GM06990 (cell line): Measurements from ENCODE around the gene SMTN.

Source experiments
- DNase-seq: peaks from one replicate; pipeline ENCODE4 v3.0.0-alpha.2; 2011; ENCODE audit not compliant: insufficient read length; ENCODE audit errors: extremely low read depth
- H3K27me3 ChIP-seq: replicated peaks from 2 replicates; pipeline ENCODE4 v1.6.0; 2011; ENCODE audit warnings: low read length; ENCODE audit not compliant: control insufficient read depth, insufficient read depth
- H3K36me3 ChIP-seq: 2 replicates; pipeline ENCODE4 v1.5.1; 2011; ENCODE audit warnings: low read length; ENCODE audit not compliant: control insufficient read depth, insufficient read depth
- H3K4me3 ChIP-seq: replicated peaks from 2 replicates; pipeline ENCODE4 v1.5.1; 2011; ENCODE audit warnings: low read depth, mild to moderate bottlenecking, control low read depth, low read length
- TF ChIP-seq, protein P1 (sequence below): IDR thresholded peaks from 2 replicates; pipeline ENCODE4 v1.5.1; 2011; ENCODE audit warnings: low read length, control low read depth, mild to moderate bottlenecking, inconsistent platforms; ENCODE audit not compliant: insufficient read depth, poor library complexity, severe bottlenecking

SMTN gene

DNA sequence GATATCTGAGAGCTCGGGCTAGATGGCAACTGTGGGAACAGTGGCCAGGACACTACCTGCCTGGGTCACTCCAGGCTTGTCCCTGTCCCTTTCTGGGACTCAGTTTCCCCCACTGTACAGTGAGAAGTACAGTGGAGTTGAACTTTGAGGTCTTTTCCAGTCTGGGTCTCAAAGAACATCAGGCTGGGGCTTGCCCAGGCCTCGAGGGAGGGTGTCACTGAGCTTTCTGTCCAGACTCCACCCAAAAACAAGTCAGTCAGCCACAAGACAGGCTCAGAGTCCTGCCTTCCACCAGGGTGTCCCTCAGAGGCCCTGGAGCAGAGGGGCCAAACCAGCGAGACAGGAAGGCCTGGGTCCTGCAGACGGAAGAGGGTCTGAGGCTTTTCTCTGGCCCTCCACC lies 61.2 kb downstream of the SMTN start:
- H3K36me3 ChIP-seq: no peaks in the 10 kb centered on the region
- TF ChIP-seq, protein P1, sequence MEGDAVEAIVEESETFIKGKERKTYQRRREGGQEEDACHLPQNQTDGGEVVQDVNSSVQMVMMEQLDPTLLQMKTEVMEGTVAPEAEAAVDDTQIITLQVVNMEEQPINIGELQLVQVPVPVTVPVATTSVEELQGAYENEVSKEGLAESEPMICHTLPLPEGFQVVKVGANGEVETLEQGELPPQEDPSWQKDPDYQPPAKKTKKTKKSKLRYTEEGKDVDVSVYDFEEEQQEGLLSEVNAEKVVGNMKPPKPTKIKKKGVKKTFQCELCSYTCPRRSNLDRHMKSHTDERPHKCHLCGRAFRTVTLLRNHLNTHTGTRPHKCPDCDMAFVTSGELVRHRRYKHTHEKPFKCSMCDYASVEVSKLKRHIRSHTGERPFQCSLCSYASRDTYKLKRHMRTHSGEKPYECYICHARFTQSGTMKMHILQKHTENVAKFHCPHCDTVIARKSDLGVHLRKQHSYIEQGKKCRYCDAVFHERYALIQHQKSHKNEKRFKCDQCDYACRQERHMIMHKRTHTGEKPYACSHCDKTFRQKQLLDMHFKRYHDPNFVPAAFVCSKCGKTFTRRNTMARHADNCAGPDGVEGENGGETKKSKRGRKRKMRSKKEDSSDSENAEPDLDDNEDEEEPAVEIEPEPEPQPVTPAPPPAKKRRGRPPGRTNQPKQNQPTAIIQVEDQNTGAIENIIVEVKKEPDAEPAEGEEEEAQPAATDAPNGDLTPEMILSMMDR: no peak
- no peak for DNase-seq

DNA sequence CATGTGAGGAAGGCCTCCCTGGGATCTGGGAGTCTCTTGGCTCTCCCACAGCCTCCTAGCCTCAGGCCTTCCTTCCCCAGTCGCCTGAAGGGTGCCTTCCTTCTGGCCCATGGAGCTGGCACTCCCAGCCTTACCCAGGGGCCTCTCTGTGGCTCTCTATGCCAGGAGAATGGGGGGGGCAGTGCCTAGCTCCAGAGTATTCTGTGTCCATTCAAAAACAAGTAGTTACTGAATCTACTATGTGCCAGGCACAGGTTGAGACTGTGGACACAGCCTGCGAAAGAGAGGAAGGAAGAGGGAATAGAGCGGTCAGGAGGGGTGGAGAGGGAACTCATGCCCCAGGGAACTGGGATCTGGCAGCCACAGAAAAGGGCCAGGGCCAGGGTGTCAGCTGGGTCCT lies 61.9 kb downstream of the SMTN start:
- no peak for DNase-seq
- Histone ChIP-seq H3K36me3 (no peaks in the 10 kb centered on the region), H3K4me3 (no peak overlapping the region), H3K27me3 (no peaks in the 10 kb centered on the region)
- TF ChIP-seq, protein P1: no peak

More for the DNA sequence above, 61.2 kb downstream of the SMTN start:
- Histone ChIP-seq H3K4me3 (no peak overlapping the region), H3K27me3 (no peaks in the 10 kb centered on the region)

DNA sequence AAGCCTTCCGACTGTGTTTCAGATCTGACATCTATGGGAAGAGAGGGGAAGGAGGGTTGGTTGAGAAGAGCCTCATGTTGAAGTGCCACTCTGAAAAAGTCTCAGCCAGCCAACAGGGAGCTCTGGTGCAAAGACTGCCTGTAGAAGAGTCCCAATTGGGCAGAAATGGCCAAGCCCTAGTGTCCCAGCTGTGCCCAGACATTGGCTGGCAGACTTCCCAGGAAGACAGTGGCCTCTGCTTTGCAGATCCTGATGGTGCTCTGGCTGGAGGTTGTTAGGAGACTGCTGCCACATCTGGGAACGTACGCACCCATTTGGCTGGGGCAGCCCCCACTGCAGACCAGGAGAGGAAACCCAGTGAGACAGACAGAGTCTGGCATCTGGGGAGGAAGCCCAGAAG lies 62.4 kb downstream of the SMTN start:
- H3K27me3 ChIP-seq: no peaks in the 10 kb centered on the region
- TF ChIP-seq, protein P1: no peak
- H3K4me3 ChIP-seq: no peak overlapping the region
- H3K36me3 ChIP-seq: no peaks in the 10 kb centered on the region
- DNase-seq: no peak

DNA sequence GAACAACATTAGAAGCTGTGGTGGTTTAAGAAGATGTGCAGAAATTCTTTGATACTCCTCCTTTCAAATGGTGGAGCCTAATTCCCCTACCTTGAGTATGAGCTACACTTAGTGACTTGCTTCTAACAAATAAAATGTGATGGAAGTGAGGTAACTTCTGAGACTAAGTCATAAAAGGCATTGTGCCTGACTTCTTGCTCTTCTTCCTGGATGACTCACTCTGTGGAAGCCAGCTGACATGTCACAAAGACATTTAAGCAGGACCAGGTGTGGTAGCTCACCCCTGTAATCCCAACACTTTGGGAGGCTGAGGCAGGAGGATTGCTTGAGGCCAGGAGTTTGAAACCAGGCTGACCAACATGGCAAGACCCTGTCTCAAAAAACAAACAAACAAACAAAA lies 63.1 kb downstream of the SMTN start:
- H3K4me3 ChIP-seq: no peak overlapping the region
- no peak for DNase-seq
- H3K36me3 ChIP-seq: no peaks in the 10 kb centered on the region
- no peaks in the 10 kb centered on the region for H3K27me3 ChIP-seq
- TF ChIP-seq, protein P1: no peak

DNA sequence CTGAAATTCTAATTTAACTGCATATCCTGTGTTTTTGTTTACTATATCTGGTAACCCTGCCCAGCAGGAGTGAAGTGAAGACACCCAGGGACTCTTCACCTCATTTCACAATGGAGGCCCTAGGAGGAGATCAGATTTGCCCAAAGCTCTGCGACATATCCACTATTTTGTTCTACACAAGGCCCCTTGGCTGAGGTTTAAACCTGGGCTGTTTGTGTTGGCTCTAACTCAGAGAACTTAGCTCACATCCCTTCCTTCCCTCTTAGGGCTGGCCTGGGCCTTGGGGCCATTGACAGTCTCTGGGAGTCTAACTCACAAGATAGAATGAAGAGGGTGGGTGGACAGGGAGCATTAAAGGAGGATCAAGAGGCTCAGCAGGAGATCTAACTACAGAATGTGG lies 67.4 kb downstream of the SMTN start:
- TF ChIP-seq, protein P1: no peak
- Histone ChIP-seq H3K36me3 (no peaks in the 10 kb centered on the region), H3K27me3 (no peaks in the 10 kb centered on the region), H3K4me3 (no peak overlapping the region)
- no peak for DNase-seq

DNA sequence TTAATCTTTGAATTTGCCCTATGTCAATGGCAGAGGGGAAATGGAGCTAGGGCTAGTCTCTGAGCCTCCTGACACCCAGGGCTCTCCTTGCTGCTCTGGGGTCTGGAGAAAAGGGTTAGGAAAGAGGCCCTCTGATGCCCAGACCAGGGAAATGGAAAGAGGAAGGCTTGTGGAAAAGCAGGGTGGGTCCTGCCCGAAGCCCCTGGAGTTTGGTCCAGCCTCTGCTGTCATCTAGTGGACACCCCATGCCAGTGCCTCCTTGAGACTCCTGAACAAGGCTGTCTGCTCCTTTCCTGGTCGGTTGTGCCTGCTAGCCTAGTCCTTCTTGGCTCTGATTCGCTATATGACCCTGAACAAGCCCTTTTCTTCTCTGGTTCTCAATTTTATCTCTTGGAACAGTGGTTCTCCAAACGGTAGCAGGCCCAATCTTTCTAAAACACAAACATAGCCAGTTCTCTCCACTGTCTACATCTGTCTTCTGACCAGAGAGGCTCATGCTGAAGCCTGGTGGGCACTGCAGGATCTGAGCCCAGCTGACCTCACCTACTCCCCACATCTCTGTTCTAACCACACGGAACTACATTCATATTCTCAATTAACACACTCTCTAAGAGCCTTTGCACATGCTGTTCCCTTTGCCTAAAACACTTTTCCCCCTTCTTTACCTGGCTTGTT lies 68.0 kb downstream of the SMTN start:
- Histone ChIP-seq H3K27me3 (no peaks in the 10 kb centered on the region), H3K4me3 (no peak overlapping the region), H3K36me3 (no peaks in the 10 kb centered on the region)
- TF ChIP-seq, protein P1: peak; percentile 93
- DNase-seq: no peak
